Endothelial cell of umbilical vein (primary cell): ENCODE measurements around the gene MCCD1.

Experiments used
- CTCF ChIP-seq, 2 donors: IDR thresholded peaks; 1 replicate in 1 of 2; 2 replicates in 1 of 2; pipeline ENCODE4 v1.5.1; 2011; ENCODE audit warnings: low read length in 2 of 2, mild to moderate bottlenecking in 2 of 2, moderate library complexity in 2 of 2, control low read depth in 1 of 2, inconsistent platforms in 1 of 2, low read depth in 1 of 2; ENCODE audit not compliant: insufficient read depth in 1 of 2; ENCODE audit errors: extremely low read depth in 1 of 2
- EZH2 ChIP-seq: IDR thresholded peaks from 2 replicates; pipeline ENCODE4 v1.6.1; 2012; ENCODE audit warnings: borderline replicate concordance, low read depth, mild to moderate bottlenecking, moderate library complexity, low read length, inconsistent platforms; ENCODE audit not compliant: severe bottlenecking
- GATA2 ChIP-seq: IDR thresholded peaks from 2 replicates; pipeline ENCODE4 v1.7.0; 2011; ENCODE audit warnings: low read depth, mild to moderate bottlenecking, moderate library complexity, mixed read lengths, low read length; ENCODE audit not compliant: insufficient read length, insufficient read depth
- JUN ChIP-seq: IDR thresholded peaks from 2 replicates; pipeline ENCODE4 v1.6.1; 2011; ENCODE audit warnings: borderline replicate concordance, low read depth; ENCODE audit not compliant: insufficient read length, insufficient read depth
- MYC ChIP-seq: IDR thresholded peaks from one replicate; pipeline ENCODE4 v1.6.1; 2011; ENCODE audit warnings: mild to moderate bottlenecking, low read depth, low read length
- POLR2A ChIP-seq: IDR thresholded peaks from 2 replicates; pipeline ENCODE4 v1.6.1; 2012; ENCODE audit warnings: low read depth, mild to moderate bottlenecking, control low read depth, low read length
- POLR2AphosphoS5 ChIP-seq: IDR thresholded peaks from 2 replicates; pipeline ENCODE4 v1.6.1; 2012; ENCODE audit warnings: low read depth, mild to moderate bottlenecking, control low read depth, low read length, moderate library complexity; ENCODE audit not compliant: insufficient read depth
- TF ChIP-seq, protein P1 (sequence below): IDR thresholded peaks from 2 replicates; pipeline ENCODE4 v1.6.1; 2011; ENCODE audit not compliant: insufficient read depth, insufficient read length

- TF ChIP-seq CTCF (IDR thresholded peaks at IDR 0.05; ENCODE audit: extremely low read depth in 1 of 2, insufficient read depth in 1 of 2, low read depth in 1 of 2, low read length in 2 of 2) (no peak), GATA2 (no peak), POLR2A (no peak), MYC (no peak), POLR2AphosphoS5 (no peak), JUN (no peak), EZH2 (no peak)
- TF ChIP-seq, protein P1, sequence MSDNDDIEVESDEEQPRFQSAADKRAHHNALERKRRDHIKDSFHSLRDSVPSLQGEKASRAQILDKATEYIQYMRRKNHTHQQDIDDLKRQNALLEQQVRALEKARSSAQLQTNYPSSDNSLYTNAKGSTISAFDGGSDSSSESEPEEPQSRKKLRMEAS: no peak
Observed at GRCh38 chr6:31541059-31541657, 12.4 kb downstream of the MCCD1 start.
